ENCODE data around the gene RAD23A. TPM values are rescaled to one million over a fixed set of nuclear protein-coding genes. Genes with fewer than 3 reads are reported as not detected.

RAD23A gene
- total and polyA plus RNA-seq, 4 experiments from 2014 or later, result 77.0 to 105 (median 93.5) TPM

GRCh38 chr19:12983542-12984142, 38.0 kb downstream of the RAD23A start:
- no peaks in the 10 kb centered on the region for H3K9me3 Mint-ChIP-seq
- Histone ChIP-seq H3K27me3 (ENCODE audit: insufficient read depth, low read length) (no peaks in the 10 kb centered on the region), H3K9me3 (ENCODE audit: control insufficient read depth in 1 of 2, low read length in 2 of 2) (no peaks in the 10 kb centered on the region), H3K4me1 (ENCODE audit: insufficient read depth, low read length) (peaks cover 18% of the 10 kb centered on the region), H3K4me3 (ENCODE audit: low read length in 2 of 2) (peak overlapping the region in 1 of 2 donors; percentile 35), H3K27ac (ENCODE audit: low read depth, low read length) (no peak overlapping the region), H3K36me3 (ENCODE audit: insufficient read depth, low read length) (no peaks in the 10 kb centered on the region)
- H3K4me1 Mint-ChIP-seq, result peaks cover 0 to 13% (median 4%) of the 10 kb centered on the region in 4 donors
- no peak overlapping the region for H3K27ac Mint-ChIP-seq
- ChIA-PET POLR2A (ENCODE audit: partially characterized antibody) (no interaction called here), CTCF (ENCODE audit: partially characterized antibody) (interaction anchor here (1.6 to 15.7 kb wide), 2 partner anchors 10 to 77 kb away, joined by 3 to 248 read pairs; no protein-coding TSS in a partner anchor)
- H3K4me3 Mint-ChIP-seq, result no peak overlapping the region
- intact Hi-C loops (cut with micrococcal nuclease), result loop anchor here (1.0 to 2.0 kb wide), 4 partner anchors 12 to 111 kb away; partner anchors contain the start of gene NFIX
- DNase-seq, result peak; percentile 75 to 86 (median 82)
- H3K27me3 Mint-ChIP-seq, result peaks cover under 1 to 5% of the 10 kb centered on the region in 2 donors
- H3K36me3 Mint-ChIP-seq, result no peaks in the 10 kb centered on the region

GRCh38 chr19:12984143-12984627, 38.5 kb downstream of the RAD23A start:
- Mint-ChIP-seq H3K27ac (no peak overlapping the region), H3K36me3 (no peaks in the 10 kb centered on the region), H3K4me3 (no peak overlapping the region), H3K27me3 (peaks cover 0 to 5% of the 10 kb centered on the region in 2 donors), H3K9me3 (no peaks in the 10 kb centered on the region), H3K4me1 (peaks cover 0 to 13% (median 4%) of the 10 kb centered on the region in 4 donors)
- H3K9me3 ChIP-seq (ENCODE audit: control insufficient read depth in 1 of 2, low read length in 2 of 2), result no peaks in the 10 kb centered on the region
- intact Hi-C loops (cut with micrococcal nuclease), result no loop called here
- H3K27ac ChIP-seq (ENCODE audit: low read depth, low read length), result no peak overlapping the region
- peaks cover 18% of the 10 kb centered on the region for H3K4me1 ChIP-seq (ENCODE audit: insufficient read depth, low read length)
- POLR2A ChIA-PET (ENCODE audit: partially characterized antibody), result no interaction called here
- H3K4me3 ChIP-seq (ENCODE audit: low read length in 2 of 2), result no peak overlapping the region
- H3K27me3 ChIP-seq (ENCODE audit: insufficient read depth, low read length), result no peaks in the 10 kb centered on the region
- no peaks in the 10 kb centered on the region for H3K36me3 ChIP-seq (ENCODE audit: insufficient read depth, low read length)
- CTCF ChIA-PET (ENCODE audit: partially characterized antibody), result interaction anchor here (1.5 to 15.7 kb wide), 4 partner anchors 8 to 110 kb away, joined by 3 to 248 read pairs (median 6); no protein-coding TSS in a partner anchor
- no peak for DNase-seq

DNA sequence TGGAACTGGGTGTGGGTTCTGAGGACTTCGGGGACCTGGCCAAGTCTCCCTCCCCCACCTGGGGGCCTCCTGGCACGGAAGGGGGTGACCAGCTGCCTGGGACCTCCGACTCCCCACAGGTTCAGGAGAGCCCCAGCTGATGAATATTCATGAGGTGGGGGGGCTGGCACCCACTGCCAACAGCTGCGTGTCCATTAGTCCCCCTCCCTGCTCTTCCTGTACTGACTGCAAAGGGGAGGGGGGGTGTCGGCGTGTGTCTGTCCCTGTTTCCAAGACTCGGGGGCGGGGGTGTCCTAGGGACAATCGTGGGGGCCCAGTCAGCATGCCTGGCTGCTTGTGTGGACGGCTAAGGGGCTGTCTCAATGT, 39.0 kb downstream of the RAD23A start:
- no peaks in the 10 kb centered on the region for H3K27me3 ChIP-seq (ENCODE audit: insufficient read depth, low read length)
- H3K9me3 ChIP-seq (ENCODE audit: control insufficient read depth in 1 of 2, low read length in 2 of 2), result no peaks in the 10 kb centered on the region
- peaks cover 18% of the 10 kb centered on the region for H3K4me1 ChIP-seq (ENCODE audit: insufficient read depth, low read length)
- intact Hi-C loops (cut with micrococcal nuclease), result loop anchor here (5.0 kb wide), 1 partner anchor 748 kb away; no protein-coding TSS in a partner anchor
- POLR2A ChIA-PET (ENCODE audit: partially characterized antibody), result no interaction called here
- no peak overlapping the region for H3K4me3 Mint-ChIP-seq
- peaks cover 0 to 13% (median 4%) of the 10 kb centered on the region in 4 donors for H3K4me1 Mint-ChIP-seq
- CTCF ChIA-PET (ENCODE audit: partially characterized antibody), result interaction anchor here (1.5 to 15.7 kb wide), 4 partner anchors 8 to 287 kb away, joined by 5 to 248 read pairs (median 6); no protein-coding TSS in a partner anchor
- H3K36me3 Mint-ChIP-seq, result no peaks in the 10 kb centered on the region
- H3K9me3 Mint-ChIP-seq, result no peaks in the 10 kb centered on the region
- H3K27me3 Mint-ChIP-seq, result peaks cover 0 to 5% of the 10 kb centered on the region in 2 donors
- no peak for DNase-seq
- no peak overlapping the region for H3K27ac ChIP-seq (ENCODE audit: low read depth, low read length)
- H3K4me3 ChIP-seq (ENCODE audit: low read length in 2 of 2), result no peak overlapping the region
- no peaks in the 10 kb centered on the region for H3K36me3 ChIP-seq (ENCODE audit: insufficient read depth, low read length)
- peak overlapping the region in 3 of 7 donors; percentile 41 to 57 (median 51) for H3K27ac Mint-ChIP-seq

DNA sequence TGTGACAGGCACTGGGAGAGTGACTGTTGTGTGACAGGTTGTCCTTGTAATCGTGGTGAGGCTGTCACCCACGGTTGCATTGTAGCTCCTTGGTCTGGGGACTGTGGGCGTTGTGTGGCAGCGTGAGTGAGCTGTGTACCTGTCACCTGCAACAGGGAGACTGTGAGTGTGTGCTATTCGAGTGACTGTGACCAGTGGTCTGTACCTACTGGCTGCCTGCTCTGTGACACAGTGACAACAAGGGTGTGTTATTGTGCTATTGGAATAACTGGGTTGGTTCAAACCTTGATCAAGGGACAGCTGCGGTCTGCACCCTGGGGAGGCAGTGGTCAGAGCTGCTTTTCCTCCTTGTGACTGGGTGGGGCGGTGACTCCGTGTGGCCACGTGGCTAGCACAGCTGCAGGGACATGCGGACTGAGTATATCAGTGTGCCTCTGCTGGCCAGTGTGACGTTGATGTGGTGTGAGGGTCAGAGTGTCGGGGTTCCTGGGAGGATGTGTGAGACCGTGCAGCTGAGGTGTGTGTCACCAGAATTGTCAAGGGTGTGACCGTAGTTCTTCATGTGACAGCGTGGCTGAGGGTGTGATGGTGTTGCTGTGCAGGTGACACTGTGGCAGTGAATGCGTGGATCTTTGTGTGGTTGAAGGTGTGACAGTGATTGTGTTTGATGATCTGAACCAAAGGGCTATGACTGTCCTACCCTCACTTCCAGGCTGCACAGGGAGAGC, 39.6 kb downstream of the RAD23A start:
- H3K27ac ChIP-seq (ENCODE audit: low read depth, low read length), result no peak overlapping the region

DNA sequence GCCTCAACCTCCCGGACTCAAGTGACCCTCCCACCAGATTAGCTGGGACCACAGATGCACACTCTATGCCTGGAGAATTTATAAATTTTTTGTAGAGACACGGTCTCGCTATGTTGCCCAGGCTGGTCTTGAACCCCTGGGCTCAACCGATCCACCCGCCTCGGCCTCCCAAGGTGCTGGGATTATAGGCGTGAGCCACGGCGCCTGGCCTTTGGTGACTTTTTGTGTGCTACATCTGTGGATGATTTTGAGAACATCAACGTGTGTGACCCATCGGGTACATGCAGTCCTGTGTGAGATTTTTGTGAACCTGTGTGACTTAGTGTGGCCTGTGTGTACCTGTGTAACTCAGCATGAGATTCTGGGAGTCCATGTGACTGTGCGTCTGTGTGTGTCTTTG, 41.1 kb downstream of the RAD23A start:
- POLR2A ChIA-PET (ENCODE audit: partially characterized antibody), result no interaction called here
- Histone ChIP-seq H3K9me3 (ENCODE audit: control insufficient read depth in 1 of 2, low read length in 2 of 2) (no peaks in the 10 kb centered on the region), H3K4me1 (ENCODE audit: insufficient read depth, low read length) (peaks cover 18% of the 10 kb centered on the region), H3K4me3 (ENCODE audit: low read length in 2 of 2) (no peak overlapping the region), H3K36me3 (ENCODE audit: insufficient read depth, low read length) (no peaks in the 10 kb centered on the region), H3K27ac (ENCODE audit: low read depth, low read length) (no peak overlapping the region), H3K27me3 (ENCODE audit: insufficient read depth, low read length) (no peaks in the 10 kb centered on the region)
- H3K9me3 Mint-ChIP-seq, result no peaks in the 10 kb centered on the region
- H3K4me3 Mint-ChIP-seq, result no peak overlapping the region
- H3K4me1 Mint-ChIP-seq, result peaks cover 0 to 13% (median 6%) of the 10 kb centered on the region in 4 donors
- H3K27me3 Mint-ChIP-seq, result peaks cover 0 to 10% of the 10 kb centered on the region in 2 donors
- H3K36me3 Mint-ChIP-seq, result no peaks in the 10 kb centered on the region
- intact Hi-C loops (cut with micrococcal nuclease), result loop anchor here (5.0 kb wide), 1 partner anchor 746 kb away; no protein-coding TSS in a partner anchor
- peak overlapping the region in 2 of 7 donors; percentile 5 to 22 for H3K27ac Mint-ChIP-seq
- DNase-seq, result no peak
- CTCF ChIA-PET (ENCODE audit: partially characterized antibody), result interaction anchor here (0.9 to 15.7 kb wide), 5 partner anchors 18 to 285 kb away, joined by 3 to 248 read pairs (median 3); no protein-coding TSS in a partner anchor

More for the DNA sequence above, 39.6 kb downstream of the RAD23A start:
- Histone ChIP-seq H3K27me3 (ENCODE audit: insufficient read depth, low read length) (no peaks in the 10 kb centered on the region), H3K9me3 (ENCODE audit: control insufficient read depth in 1 of 2, low read length in 2 of 2) (no peaks in the 10 kb centered on the region), H3K36me3 (ENCODE audit: insufficient read depth, low read length) (no peaks in the 10 kb centered on the region), H3K4me1 (ENCODE audit: insufficient read depth, low read length) (peaks cover 18% of the 10 kb centered on the region), H3K4me3 (ENCODE audit: low read length in 2 of 2) (no peak overlapping the region)
- Mint-ChIP-seq H3K27me3 (peaks cover 0 to 5% of the 10 kb centered on the region in 2 donors), H3K9me3 (no peaks in the 10 kb centered on the region), H3K4me3 (no peak overlapping the region), H3K4me1 (peaks cover 0 to 13% (median 4%) of the 10 kb centered on the region in 4 donors), H3K27ac (peak overlapping the region in 6 of 7 donors; percentile 9 to 87 (median 60)), H3K36me3 (no peaks in the 10 kb centered on the region)
- ChIA-PET CTCF (ENCODE audit: partially characterized antibody) (interaction anchor here (1.0 to 15.7 kb wide), 6 partner anchors 9 to 286 kb away, joined by 3 to 248 read pairs (median 6); no protein-coding TSS in a partner anchor), POLR2A (ENCODE audit: partially characterized antibody) (interaction anchor here (0.5 kb wide), 1 partner anchor 8 kb away, joined by 3 read pairs; no protein-coding TSS in a partner anchor)
- DNase-seq, result no peak
- intact Hi-C loops (cut with micrococcal nuclease), result loop anchor here (5.0 kb wide), 1 partner anchor 747 kb away; no protein-coding TSS in a partner anchor

DNA sequence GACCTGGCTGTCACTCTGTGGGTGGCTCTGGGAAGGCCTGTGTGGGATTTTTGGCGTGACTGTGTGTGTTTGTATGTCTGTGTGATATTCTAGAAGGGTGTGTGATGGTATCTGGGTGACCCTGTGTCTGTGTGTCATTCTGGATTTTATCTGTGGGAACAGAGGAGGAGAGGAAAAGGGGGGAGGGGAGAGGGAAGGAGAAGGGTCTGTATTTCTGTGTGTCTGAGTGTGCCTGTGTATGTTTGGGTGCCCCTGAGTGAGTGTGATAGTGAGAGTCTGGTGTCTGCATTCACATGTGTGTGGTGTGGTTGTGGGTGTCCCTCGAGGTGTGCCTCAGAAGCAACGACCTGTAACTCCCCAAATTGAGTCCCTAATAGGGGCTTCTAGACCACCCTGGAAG, 41.5 kb downstream of the RAD23A start:
- CTCF ChIA-PET (ENCODE audit: partially characterized antibody), result no interaction called here

More for the DNA sequence above, 41.5 kb downstream of the RAD23A start:
- Histone ChIP-seq H3K27ac (ENCODE audit: low read depth, low read length) (no peak overlapping the region), H3K27me3 (ENCODE audit: insufficient read depth, low read length) (no peaks in the 10 kb centered on the region), H3K4me3 (ENCODE audit: low read length in 2 of 2) (no peak overlapping the region), H3K36me3 (ENCODE audit: insufficient read depth, low read length) (no peaks in the 10 kb centered on the region), H3K4me1 (ENCODE audit: insufficient read depth, low read length) (peaks cover 18% of the 10 kb centered on the region), H3K9me3 (ENCODE audit: control insufficient read depth in 1 of 2, low read length in 2 of 2) (no peaks in the 10 kb centered on the region)
- H3K27me3 Mint-ChIP-seq, result peaks cover 0 to 10% of the 10 kb centered on the region in 2 donors
- no peak overlapping the region for H3K4me3 Mint-ChIP-seq
- H3K4me1 Mint-ChIP-seq, result peaks cover 0 to 13% (median 6%) of the 10 kb centered on the region in 4 donors
- no peak for DNase-seq
- H3K36me3 Mint-ChIP-seq, result no peaks in the 10 kb centered on the region
- H3K9me3 Mint-ChIP-seq, result no peaks in the 10 kb centered on the region
- POLR2A ChIA-PET (ENCODE audit: partially characterized antibody), result no interaction called here
- peak overlapping the region in 3 of 7 donors; percentile 5 to 22 (median 17) for H3K27ac Mint-ChIP-seq
- intact Hi-C loops (cut with micrococcal nuclease), result loop anchor here (5.0 kb wide), 1 partner anchor 745 kb away; no protein-coding TSS in a partner anchor

Measured in CD4-positive, alpha-beta memory T cell (primary cell).